Smooth muscle cell of the brain vasculature (primary cell): ENCODE measurements around the gene TRPC1.
"Not testable (repeated sequence)": the region's sequence is repeated elsewhere in the genome, so short reads cannot be mapped to it uniquely, and the experiment has no call there.

ENCODE experiments used
- DNase-seq: peaks from one replicate; pipeline ENCODE4 v3.0.0-alpha.2; 2012; ENCODE audit warnings: low read depth, low spot score

The TRPC1 gene

GRCh38 chr3:142752605-142753004, 28.8 kb downstream of the TRPC1 start:
- DNase-seq = not testable (repeated sequence)

GRCh38 chr3:142754494-142754893, 30.7 kb downstream of the TRPC1 start:
- no peak for DNase-seq

- no peak for DNase-seq
Measured at GRCh38 chr3:142768338-142768737, 44.5 kb downstream of the TRPC1 start.

- DNase-seq = no peak
Measured at GRCh38 chr3:142777927-142778326, 54.1 kb downstream of the TRPC1 start.

GRCh38 chr3:142778541-142778940, 54.7 kb downstream of the TRPC1 start:
- DNase-seq = no peak

GRCh38 chr3:142779591-142779990, 55.8 kb downstream of the TRPC1 start:
- no peak for DNase-seq

- DNase-seq = no peak
Measured at GRCh38 chr3:142782616-142783015, 58.8 kb downstream of the TRPC1 start.

GRCh38 chr3:142784228-142784627, 60.4 kb downstream of the TRPC1 start:
- no peak for DNase-seq

GRCh38 chr3:142785996-142786395, 62.2 kb downstream of the TRPC1 start:
- DNase-seq = no peak

GRCh38 chr3:142787719-142788118, 63.9 kb downstream of the TRPC1 start:
- no peak for DNase-seq

GRCh38 chr3:142794508-142794907, 70.7 kb downstream of the TRPC1 start:
- DNase-seq = no peak

GRCh38 chr3:142795332-142795731, 71.5 kb downstream of the TRPC1 start:
- DNase-seq = no peak

GRCh38 chr3:142796823-142797222, 73.0 kb downstream of the TRPC1 start:
- no peak for DNase-seq

GRCh38 chr3:142801746-142802145, 77.9 kb downstream of the TRPC1 start:
- DNase-seq = no peak

- DNase-seq = no peak
Measured at GRCh38 chr3:142802891-142803290, 79.1 kb downstream of the TRPC1 start.

- no peak for DNase-seq
Measured at GRCh38 chr3:142808103-142808917, 84.5 kb downstream of the TRPC1 start.

GRCh38 chr3:142809259-142809658, 85.4 kb downstream of the TRPC1 start:
- DNase-seq = no peak

GRCh38 chr3:142815803-142816202, 92.0 kb downstream of the TRPC1 start:
- DNase-seq = no peak

GRCh38 chr3:142817356-142817755, 93.5 kb downstream of the TRPC1 start:
- no peak for DNase-seq

GRCh38 chr3:142817897-142818296, 94.1 kb downstream of the TRPC1 start:
- DNase-seq = no peak

- DNase-seq = no peak
Measured at GRCh38 chr3:142818651-142819050, 94.8 kb downstream of the TRPC1 start.

- DNase-seq = no peak
Measured at GRCh38 chr3:142819179-142819578, 95.3 kb downstream of the TRPC1 start.

- peak; percentile 64 for DNase-seq
Measured at GRCh38 chr3:142828703-142829305, 105.0 kb downstream of the TRPC1 start.
